GM10266 (cell line): Measurements from ENCODE around the gene ADISSP.

ENCODE experiments used
- DNase-seq: peaks from one replicate; pipeline ENCODE4 v3.0.0; 2012; ENCODE audit errors: extremely low spot score
- CTCF ChIP-seq: IDR thresholded peaks from 2 replicates; pipeline ENCODE4 v1.5.1; 2012; ENCODE audit warnings: mild to moderate bottlenecking, low read depth; ENCODE audit not compliant: control insufficient read depth, insufficient read depth; ENCODE audit errors: missing control alignments

The ADISSP gene

DNA sequence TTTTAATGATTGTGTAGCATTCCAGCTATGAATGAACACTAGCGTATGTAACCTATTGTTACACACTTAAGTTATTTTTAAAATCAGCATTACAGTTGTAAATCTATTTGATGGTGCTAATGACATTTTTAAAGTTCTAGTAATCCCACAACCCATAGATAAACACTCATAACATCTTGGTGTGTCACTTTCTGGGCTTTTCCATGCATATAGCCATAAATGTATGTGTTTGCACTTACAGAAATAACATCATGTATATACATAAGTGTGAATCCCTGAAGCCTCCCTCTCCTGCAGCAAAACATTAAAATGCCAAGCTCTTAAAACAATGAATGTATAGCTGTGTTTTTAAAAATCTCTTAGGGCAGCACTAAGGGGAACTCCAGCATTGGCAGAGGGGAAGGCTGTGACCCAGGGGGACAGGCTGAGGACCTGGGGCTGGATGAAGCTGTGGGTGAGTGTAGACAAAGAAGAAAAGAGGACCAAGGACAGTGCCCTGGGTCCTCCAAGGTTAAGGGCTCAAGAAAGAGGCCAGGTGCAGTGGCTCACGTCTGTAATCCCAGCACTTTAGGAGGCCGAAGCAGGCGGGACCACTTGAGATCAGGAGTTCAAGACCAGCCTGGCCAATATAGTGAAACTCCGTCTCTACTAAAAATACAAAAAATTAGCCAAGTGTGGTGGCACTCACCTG is 19.9 kb upstream of the ADISSP start:
- DNase-seq = no peak
- TF ChIP-seq CTCF = no peak

DNA sequence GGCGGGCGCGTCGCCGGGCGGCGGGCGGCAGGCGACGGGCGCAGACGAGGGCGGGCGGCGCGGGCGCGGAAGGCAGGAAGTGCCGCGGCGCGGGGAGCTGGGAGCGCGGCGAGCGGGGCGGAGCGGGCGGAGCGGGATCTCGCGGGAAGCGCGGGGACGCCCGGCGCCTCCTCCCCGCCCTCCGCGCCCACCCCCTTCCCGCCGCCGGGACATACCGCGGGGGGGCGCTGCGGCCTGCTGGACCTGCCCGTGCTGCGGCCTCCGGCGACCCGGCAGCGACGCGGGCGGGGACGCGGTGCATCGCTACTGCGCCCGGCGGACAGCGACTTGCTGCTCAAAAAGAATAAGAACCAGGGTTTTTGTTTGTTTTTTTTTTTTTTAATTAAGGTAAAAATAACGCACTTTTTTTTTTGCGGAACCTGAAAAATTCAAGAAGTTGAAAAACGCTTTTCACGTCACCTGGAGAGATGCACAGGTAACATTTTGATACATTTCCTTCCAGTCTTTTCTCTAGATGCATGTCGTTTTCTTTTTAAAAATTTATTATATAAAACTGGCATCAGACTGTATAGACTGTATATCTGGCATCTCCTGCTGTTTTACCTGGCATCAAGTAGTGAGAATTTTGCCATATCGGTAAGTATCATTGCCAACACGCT is 19.2 kb upstream of the ADISSP start, which contains the start of gene CENPB:
Gene CENPB, minus strand, starts transcription at position 76 of the 659 bp plus-strand sequence. CDS start 257 bp downstream, outside the sequence.
- DNase-seq = peak; percentile 99
- TF ChIP-seq CTCF = peak; percentile 75

GRCh38 chr20:3786126-3786484 is 18.6 kb upstream of the ADISSP start:
- DNase-seq = peak; percentile 75
- no peak for TF ChIP-seq CTCF

GRCh38 chr20:3785240-3786125 is 17.9 kb upstream of the ADISSP start:
- TF ChIP-seq CTCF = no peak
- no peak for DNase-seq

DNA sequence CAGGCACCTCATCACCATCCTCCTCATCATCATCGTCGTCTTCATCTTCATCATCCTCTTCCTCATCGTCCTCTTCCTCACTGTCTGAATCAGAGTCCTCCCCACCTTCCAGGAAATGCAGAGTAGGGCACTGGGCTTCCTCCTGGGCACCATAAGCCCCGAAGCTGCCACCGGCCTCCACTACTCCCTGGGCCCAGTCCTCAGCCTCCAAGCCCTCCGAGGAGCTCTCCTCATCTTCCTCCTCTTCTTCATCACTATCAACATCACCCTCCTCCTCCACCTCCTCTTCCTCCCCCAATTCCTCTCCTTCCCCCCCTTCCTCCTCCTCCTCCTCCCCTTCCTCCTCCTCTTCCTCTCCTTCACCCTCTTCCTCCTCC is 17.3 kb upstream of the ADISSP start:
- DNase-seq = no peak
- no peak for TF ChIP-seq CTCF

GRCh38 chr20:3784216-3784853 is 16.8 kb upstream of the ADISSP start:
- DNase-seq = no peak
- no peak for TF ChIP-seq CTCF
